PC-9 (cell line): ENCODE measurements around the gene TATDN2.

Experiments used
- CTCF ChIP-seq: fragments of 200-600 bp; sonication (generic); conservative IDR thresholded peaks from 2 replicates; pipeline ENCODE4 v1.6.1; 2017; ENCODE audit warnings: mixed run types, antibody characterized with exemption, mild to moderate bottlenecking, moderate library complexity
- EZH2 ChIP-seq: fragments of 200-600 bp; sonication (generic); IDR thresholded peaks from 2 replicates; pipeline ENCODE4 v1.8.0; 2017; ENCODE audit warnings: antibody characterized with exemption, low read depth

- TF ChIP-seq CTCF = no peak
- no peak for TF ChIP-seq EZH2
Observed at GRCh38 chr3:10217359-10217758, 30.9 kb upstream of the TATDN2 start.
